Kidney glomerular epithelial cell (primary cell): ENCODE results near the gene EIF4E.
"Not testable (repeated sequence)": the region's sequence is repeated elsewhere in the genome, so short reads cannot be mapped to it uniquely, and the experiment has no call there.

Experiments used
- DNase-seq: peaks from one replicate; lab custom pipeline; 2025; lab: John Stamatoyannopoulos, UW

The EIF4E gene

GRCh38 chr4:98930311-98930865, 1.5 kb upstream of the EIF4E start:
- DNase-seq, result no peak

GRCh38 chr4:98929341-98930267, 671 bp upstream of the EIF4E start:
- peak; percentile 92 for DNase-seq

DNA sequence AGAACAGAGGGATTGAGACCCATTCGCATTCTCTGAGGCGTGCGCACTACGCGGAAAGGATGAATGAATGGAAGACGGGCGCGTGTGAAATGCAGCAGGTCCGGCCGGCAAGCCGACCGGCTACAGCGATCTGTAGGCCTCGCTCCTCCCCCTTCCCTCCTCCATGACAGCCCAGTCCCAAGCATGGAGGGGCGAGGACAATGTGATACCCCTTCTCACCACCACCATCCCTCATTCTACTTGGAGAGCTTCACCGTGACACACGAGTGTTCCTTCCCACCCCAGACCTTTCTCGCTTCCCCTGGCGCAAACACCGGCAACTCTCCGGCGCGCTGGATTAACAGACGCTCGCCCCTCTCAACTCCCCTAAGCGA, 815 bp downstream of the EIF4E start:
- DNase-seq, result peak; percentile 81

DNA sequence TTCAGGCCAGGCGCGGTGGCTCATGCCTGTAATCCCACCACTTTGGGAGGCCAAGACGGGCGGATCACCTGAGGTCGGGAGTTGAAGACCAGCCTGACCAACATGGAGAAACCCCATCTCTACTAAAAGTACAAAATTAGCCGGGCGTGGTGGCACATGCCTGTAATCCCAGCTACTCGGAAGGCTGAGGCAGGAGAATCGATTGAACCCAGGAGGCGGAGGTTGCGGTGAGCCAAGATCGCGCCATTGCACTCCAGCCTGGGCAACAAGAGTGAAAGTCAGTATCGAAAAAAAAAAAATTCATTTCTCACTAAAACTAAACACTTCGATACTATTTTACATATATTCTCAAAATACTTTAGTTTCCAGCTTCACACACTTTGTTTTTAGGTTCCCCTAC, 2.7 kb downstream of the EIF4E start:
- DNase-seq, result not testable (repeated sequence)

DNA sequence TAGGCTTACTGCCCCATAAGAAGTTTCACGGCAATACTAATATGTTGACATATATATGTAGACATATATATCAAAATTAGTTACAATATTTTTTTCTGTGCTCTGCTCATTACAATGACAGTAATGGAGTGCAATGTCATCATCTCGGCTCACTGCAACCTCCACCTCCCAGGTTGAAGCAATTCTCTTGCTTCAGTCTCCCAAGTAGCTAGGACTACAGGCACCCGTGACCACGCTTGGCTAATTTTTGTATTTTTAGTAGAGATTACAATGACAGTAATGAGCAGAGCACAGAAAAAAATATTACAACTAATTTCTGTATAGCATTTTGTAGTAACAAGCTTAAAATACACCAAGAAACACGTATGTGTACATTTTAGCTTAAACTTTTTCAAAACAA, 7.6 kb downstream of the EIF4E start:
- no peak for DNase-seq

- no peak for DNase-seq
These were observed 8.9 kb downstream of the EIF4E start for GRCh38 chr4:98919996-98920395.

- not testable (repeated sequence) for DNase-seq
These were observed 18.2 kb downstream of the EIF4E start for GRCh38 chr4:98910728-98911127.

DNA sequence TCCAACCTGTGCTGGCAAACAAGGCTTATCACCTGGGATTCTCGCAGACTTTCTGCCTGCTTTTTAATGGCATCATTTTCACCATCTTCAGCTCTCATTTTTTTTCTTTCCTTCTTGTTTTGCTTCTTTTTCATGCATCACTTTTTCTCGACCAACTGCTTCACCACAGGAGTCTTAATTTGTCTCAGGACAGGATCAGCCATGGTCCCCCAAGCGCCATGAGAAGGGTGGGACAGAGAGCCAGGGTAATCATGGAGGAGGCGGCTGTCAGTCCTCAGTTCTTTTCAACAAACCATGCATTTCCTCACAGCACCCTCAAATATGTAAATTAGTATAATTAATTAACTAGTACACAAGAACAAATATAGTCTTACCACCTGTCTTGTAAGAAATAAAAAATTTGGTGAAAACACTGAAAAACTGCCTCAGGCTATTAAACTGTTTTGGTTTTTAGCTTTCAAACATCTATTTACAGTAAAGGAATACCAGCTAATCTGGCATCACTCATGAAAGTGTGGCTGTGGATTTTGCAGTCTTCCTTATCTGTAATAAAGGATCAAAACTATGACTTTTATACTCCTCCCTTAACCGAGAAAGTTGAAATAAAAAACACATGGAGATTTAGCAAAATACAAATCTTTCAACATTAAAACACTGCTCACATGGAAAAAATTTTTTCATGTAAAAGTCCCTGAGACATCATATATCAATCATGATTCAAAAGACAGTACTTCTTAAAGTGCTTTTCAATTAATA, 19.1 kb downstream of the EIF4E start:
- DNase-seq, result no peak

DNA sequence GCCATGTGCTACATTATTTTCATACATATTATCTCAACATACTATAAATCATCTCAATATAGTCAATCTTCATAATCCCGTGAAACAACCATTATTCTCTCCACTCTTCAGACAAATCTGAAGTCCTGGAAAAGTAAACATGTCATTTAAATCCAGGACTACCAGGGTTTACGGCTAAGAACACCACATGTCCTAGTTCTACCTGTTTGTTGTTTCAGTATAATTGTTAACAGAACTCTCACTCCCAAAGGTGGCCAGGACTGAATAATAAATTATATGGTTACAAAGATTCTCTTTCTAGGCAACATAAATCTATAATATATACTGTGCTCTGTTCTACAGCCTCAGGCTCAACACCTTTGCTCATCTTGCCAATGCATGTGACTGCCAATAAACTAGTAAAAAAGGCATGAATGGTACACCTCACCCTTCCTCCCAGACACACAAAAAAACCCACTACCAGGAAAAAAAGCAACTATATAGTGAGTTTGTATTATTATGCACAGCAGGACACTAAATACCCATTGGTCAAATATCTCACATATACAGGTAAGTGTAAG, 20.1 kb downstream of the EIF4E start:
- no peak for DNase-seq

GRCh38 chr4:98908182-98908581, 20.8 kb downstream of the EIF4E start:
- DNase-seq, result no peak

DNA sequence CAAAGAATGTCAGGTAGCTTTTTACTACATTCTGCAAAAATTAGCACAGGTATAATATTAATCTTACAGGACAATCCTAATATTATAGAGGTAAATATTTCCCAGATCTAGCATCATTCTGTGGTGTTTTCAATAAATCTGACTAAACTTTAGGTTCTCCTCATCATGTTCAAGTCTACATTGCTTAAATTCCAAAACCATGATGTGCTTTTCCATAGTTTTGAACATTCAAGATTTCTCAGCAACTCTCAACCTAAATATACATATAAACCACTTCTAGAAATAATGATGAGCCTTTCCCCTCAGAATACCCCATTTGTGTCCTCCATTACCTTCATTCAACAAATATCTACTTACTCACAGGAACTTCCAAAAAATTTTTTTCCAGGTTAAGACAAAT, 23.1 kb downstream of the EIF4E start:
- DNase-seq, result no peak

GRCh38 chr4:98905297-98905696, 23.6 kb downstream of the EIF4E start:
- DNase-seq, result no peak

- no peak for DNase-seq
These were observed 25.0 kb downstream of the EIF4E start for GRCh38 chr4:98903963-98904362.

DNA sequence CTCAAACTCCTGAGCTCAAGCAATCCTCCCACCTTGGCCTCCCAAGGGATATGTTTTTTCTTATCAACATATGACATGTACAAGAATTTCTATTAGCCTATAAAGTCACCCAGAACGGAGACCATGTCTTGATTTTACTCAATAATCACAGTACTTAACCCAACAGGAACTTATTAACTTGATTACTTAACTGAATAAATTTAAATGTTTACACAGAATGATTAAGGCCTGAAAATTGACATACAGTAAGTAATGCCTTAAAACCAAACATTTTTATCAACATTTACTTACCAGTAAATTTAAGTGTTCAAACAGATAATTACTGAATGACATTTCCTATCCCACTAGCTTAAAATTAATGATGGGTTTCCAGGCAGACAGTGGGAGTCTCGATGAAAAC, 25.4 kb downstream of the EIF4E start:
- DNase-seq, result no peak

DNA sequence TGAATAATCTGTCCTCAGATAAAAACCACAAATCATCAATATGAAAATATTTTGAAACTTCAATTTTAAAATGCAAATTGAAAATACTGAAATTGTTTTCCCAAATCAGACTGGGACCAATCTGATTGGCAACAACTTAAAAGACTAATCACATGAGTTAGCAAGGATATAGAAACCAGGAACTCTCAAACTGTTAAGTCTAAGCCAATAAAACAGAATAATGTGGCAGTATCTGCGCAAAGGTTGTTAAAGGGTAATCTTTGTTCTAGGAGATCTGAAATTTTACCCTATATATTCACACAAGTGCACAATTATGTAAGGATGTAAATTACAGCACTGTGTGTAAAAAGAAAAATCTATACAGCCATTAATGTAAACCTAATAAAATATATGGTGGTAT, 29.7 kb downstream of the EIF4E start:
- no peak for DNase-seq

GRCh38 chr4:98891478-98892337, 37.2 kb downstream of the EIF4E start:
- no peak for DNase-seq

DNA sequence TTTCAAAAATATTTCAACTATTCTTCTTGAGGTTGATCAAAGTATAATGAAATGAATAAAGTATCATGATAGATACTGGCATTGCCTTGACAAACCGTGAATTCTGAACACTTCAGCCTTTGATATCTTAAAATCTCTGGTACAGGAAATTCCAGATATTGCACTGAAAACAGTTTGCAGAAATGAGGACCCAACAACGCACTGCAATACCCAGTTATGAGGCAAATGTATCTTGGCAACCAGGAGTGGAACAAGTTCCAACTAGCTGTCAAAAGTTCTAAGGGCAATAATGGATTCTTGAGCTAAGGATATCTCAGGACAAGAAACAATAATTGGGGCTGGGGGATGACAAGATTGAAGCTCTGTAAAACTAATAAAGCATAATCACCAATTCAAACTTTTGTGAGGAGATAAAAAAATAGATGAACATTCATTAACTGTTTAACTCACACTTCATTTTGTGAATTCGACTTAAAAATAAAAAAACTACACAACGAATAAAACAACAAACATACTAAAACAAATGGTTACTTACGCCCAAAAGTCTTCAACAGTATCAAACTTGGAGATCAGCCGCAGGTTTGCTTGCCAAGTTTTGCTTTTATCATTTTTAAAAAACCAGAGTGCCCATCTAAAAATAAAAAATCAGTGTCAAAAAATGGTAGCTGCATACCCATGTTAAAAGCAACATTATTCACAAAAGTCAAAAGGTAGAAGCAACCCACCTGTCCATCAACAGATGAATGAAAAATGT, 38.1 kb downstream of the EIF4E start:
- no peak for DNase-seq

DNA sequence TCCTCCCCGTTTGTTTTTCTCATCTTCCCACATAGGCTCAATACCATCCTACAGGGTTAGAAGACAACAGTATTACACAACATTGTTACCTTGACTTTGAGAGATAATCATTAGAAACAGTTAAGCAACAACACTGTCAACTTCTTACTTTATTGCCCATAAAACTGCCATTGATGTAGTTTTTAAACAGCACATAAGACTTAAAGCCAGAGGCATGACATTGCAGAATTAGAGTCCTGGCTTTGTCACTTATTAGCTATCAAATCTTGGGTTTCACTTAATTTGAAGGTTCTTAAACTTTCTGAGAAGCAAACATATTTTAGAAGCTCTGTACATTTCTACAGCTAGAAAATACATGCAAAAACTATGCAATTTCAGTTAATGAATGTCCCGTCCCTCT, 41.8 kb downstream of the EIF4E start:
- no peak for DNase-seq

- not testable (repeated sequence) for DNase-seq
These were observed 42.6 kb downstream of the EIF4E start for GRCh38 chr4:98886382-98886781.

DNA sequence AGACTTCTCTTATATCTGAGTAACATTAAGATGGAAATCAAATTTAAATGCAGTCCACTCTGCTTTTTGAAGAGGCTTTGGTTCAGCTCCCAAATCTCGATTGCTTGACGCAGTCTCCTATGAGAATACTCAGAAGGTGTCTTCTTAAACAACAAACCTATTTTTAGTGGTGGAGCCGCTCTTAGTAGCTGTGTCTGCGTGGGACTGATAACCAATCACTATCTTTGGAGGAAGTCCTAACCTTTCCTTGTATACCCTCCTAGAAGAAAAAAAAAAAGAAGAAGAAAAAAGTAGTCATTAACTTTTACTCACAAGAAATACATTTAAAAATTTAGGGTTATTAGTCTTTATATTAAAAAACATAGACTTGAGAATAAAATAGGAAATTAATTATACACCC, 48.0 kb downstream of the EIF4E start:
- DNase-seq, result not testable (repeated sequence)

GRCh38 chr4:98879515-98879914, 49.4 kb downstream of the EIF4E start:
- no peak for DNase-seq
